Measurements from ENCODE around the gene CD1B. TPM values are rescaled to one million over a fixed set of nuclear protein-coding genes. Genes with fewer than 3 reads are reported as not detected.
A peak's percentile ranks its signal among the peaks of the same experiment; 100 is the strongest.
"Not testable (repeated sequence)": the region's sequence is repeated elsewhere in the genome, so short reads cannot be mapped to it uniquely, and the experiment has no call there.

The CD1B gene
- total and polyA plus RNA-seq, 7 donors, result 0.12 TPM; not detected in 6

DNA sequence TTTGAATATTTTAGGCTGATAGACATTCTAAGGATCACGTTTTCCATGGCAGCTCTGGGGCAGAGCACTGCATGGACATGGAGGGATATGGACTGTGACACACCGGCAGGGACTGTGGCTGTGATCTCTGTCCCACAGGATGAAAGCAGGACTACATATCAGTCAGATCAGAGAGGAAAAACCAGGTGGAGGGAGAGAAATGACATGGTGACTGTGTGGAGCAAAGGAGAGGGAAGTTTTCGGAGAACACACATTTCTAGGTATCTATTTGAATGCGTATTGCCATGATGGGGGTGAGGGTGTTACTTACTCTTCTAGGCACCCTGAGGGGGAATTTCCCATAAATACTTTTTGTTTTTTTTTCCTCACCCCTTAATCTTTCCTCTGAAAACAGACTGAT, 44.8 kb downstream of the CD1B start:
- TF ChIP-seq POLR2A (IDR thresholded peaks at IDR 0.05), result no peak
- TF ChIP-seq POLR2AphosphoS5 (IDR thresholded peaks at IDR 0.05), result no peak
- TF ChIP-seq EP300 (IDR thresholded peaks at IDR 0.05), result no peak
- TF ChIP-seq, protein P1, sequence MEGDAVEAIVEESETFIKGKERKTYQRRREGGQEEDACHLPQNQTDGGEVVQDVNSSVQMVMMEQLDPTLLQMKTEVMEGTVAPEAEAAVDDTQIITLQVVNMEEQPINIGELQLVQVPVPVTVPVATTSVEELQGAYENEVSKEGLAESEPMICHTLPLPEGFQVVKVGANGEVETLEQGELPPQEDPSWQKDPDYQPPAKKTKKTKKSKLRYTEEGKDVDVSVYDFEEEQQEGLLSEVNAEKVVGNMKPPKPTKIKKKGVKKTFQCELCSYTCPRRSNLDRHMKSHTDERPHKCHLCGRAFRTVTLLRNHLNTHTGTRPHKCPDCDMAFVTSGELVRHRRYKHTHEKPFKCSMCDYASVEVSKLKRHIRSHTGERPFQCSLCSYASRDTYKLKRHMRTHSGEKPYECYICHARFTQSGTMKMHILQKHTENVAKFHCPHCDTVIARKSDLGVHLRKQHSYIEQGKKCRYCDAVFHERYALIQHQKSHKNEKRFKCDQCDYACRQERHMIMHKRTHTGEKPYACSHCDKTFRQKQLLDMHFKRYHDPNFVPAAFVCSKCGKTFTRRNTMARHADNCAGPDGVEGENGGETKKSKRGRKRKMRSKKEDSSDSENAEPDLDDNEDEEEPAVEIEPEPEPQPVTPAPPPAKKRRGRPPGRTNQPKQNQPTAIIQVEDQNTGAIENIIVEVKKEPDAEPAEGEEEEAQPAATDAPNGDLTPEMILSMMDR (IDR thresholded peaks at IDR 0.05), result no peak
- WGBS, 2 donors, result 69 to 74% methylated on average over 4 of the region's 4 CpGs
- intact Hi-C loops (cut with DNase I), result no loop called here
- DNase-seq, result no peak
- H3K27ac ChIP-seq, result no peak overlapping the region
- H3K27me3 ChIP-seq, result no peaks in the 10 kb centered on the region
- H3K4me1 ChIP-seq, result no peaks in the 10 kb centered on the region
- no peak overlapping the region for H3K4me3 ChIP-seq
- no peaks in the 10 kb centered on the region for H3K9me3 ChIP-seq
- H3K36me3 ChIP-seq, result no peaks in the 10 kb centered on the region

DNA sequence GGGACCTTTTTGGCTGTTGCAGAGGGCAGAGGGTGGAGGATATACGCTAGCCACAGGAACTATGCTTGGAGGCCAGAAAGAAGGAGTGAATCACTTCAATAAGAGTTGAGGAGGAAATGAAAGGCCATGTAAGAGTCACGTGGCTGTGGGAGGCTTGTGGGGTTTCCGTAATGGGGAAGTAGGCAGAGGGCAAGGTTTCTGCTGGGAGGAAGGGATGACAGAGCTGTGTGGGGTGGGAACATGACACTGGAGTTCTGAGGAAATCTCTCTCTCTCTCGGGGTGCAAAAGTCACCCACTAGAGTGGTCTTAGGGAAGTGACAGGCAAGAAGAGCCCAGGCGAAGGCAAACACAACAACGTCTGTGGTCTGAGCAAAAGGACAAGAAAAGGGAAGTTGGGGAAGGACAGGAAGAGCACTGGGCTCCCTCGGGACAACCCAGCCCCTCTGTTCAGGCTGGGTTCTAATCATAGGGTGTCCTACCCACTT, 45.5 kb downstream of the CD1B start:
- no peaks in the 10 kb centered on the region for H3K36me3 ChIP-seq
- no peak overlapping the region for H3K4me3 ChIP-seq
- H3K27ac ChIP-seq, result no peak overlapping the region
- H3K4me1 ChIP-seq, result no peaks in the 10 kb centered on the region
- DNase-seq, result peak; percentile 74
- 42 to 54% methylated on average over 7 of the region's 7 CpGs for WGBS, 2 donors
- intact Hi-C loops (cut with DNase I), result no loop called here
- no peaks in the 10 kb centered on the region for H3K9me3 ChIP-seq
- H3K27me3 ChIP-seq, result no peaks in the 10 kb centered on the region
- TF ChIP-seq, protein P1 (IDR thresholded peaks at IDR 0.05), result no peak

DNA sequence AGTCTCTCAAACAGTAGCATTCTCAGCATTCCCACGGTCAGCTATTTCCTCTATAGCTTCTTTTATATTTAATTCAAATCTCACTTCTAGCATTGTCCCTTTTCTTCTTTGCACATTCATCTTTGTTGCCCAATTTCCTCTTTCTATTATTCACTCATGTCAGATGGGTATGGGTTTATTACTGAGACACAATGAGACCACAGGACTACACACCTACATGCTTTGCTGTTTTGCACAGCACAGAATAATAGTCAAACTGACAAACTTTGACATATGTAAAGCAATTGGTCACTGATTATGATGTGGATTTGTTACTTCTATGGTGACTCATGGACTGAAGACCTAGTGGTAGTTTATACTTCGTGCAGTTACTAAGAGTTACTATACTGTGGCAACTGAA, 47.4 kb downstream of the CD1B start:
- intact Hi-C loops (cut with DNase I), result no loop called here
- H3K9me3 ChIP-seq, result peaks cover 0 to 9% (median 2%) of the 10 kb centered on the region in 4 donors
- H3K27ac ChIP-seq, result no peak overlapping the region
- TF ChIP-seq POLR2AphosphoS5 (IDR thresholded peaks at IDR 0.05) (no peak), EP300 (IDR thresholded peaks at IDR 0.05) (no peak), POLR2A (IDR thresholded peaks at IDR 0.05) (no peak)
- TF ChIP-seq, protein P1 (IDR thresholded peaks at IDR 0.05), result no peak
- no peaks in the 10 kb centered on the region for H3K36me3 ChIP-seq
- DNase-seq, result no peak
- H3K4me1 ChIP-seq, result no peaks in the 10 kb centered on the region
- H3K27me3 ChIP-seq, result no peaks in the 10 kb centered on the region
- WGBS, 2 donors, result 49 to 55% methylated on average over 2 of the region's 2 CpGs
- H3K4me3 ChIP-seq, result no peak overlapping the region

DNA sequence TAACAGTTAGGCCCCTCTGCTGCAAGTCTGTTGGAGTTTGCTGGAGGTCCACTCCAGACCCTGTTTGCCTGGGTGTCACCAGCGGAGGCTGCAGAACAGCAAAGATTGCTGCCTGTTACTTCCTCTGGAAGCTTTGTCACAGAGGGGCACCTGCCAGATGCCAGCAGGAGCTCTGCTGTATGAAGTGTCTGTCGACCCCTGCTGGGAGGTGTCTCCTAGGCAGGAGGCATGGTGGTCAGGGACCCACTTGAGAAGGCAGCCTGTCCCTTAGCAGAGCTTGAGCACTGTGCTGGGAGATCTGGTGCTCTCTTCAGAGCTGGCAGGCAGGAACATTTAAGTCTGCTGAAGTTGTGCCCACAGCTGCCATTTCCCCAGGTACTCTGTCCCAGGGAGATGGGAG, 48.9 kb downstream of the CD1B start:
- H3K4me3 ChIP-seq; H3K36me3 ChIP-seq; H3K27me3 ChIP-seq; intact Hi-C loops (cut with DNase I); H3K4me1 ChIP-seq; H3K9me3 ChIP-seq; DNase-seq; H3K27ac ChIP-seq: not testable (repeated sequence)
- 66 to 73% methylated on average over 2 of the region's 2 CpGs for WGBS, 2 donors

Other genes with a start within 250 kb of the CD1B start
- gene CD1D, start 150.6 kb downstream of the CD1B start, total RNA-seq, result 1 to 10 TPM; 1.1 to 3.0 (median 2.2) TPM
- gene CD1D, start 150.6 kb downstream of the CD1B start, polyA plus RNA-seq, result 1 to 10 TPM in 2 of 3 donors, under 1 TPM in 1; 0.60 to 5.9 (median 3.2) TPM
- gene CD1A, start 77.1 kb downstream of the CD1B start, total RNA-seq, result not detected
- gene CD1A, start 77.1 kb downstream of the CD1B start, polyA plus RNA-seq, result under 1 TPM in 1 of 3 donors, not detected in 2; 0.90 TPM
- 1 to 10 TPM in 2 of 4 donors, under 1 TPM in 1, not detected in 1; 0.99 to 4.3 (median 1.1) TPM for gene CD1C, start 41.6 kb downstream of the CD1B start, total RNA-seq
- 1 to 10 TPM in 2 of 3 donors, not detected in 1; 1.2 to 9.9 TPM for gene CD1C, start 41.6 kb downstream of the CD1B start, polyA plus RNA-seq
- gene CD1E, start 22.4 kb upstream of the CD1B start, total RNA-seq, result 1 to 10 TPM in 1 of 4 donors, under 1 TPM in 1, not detected in 2; 0.71 to 2.3 TPM
- under 1 TPM in 1 of 3 donors, not detected in 2; 0.50 TPM for gene CD1E, start 22.4 kb upstream of the CD1B start, polyA plus RNA-seq
- gene OR10T2, start 67.9 kb upstream of the CD1B start, total RNA-seq, result not detected
- not detected for gene OR10T2, start 67.9 kb upstream of the CD1B start, polyA plus RNA-seq
- gene OR10K2, start 94.7 kb upstream of the CD1B start, total RNA-seq, result not detected
- gene OR10K2, start 94.7 kb upstream of the CD1B start, polyA plus RNA-seq, result not detected
- gene OR10K1, start 130.3 kb upstream of the CD1B start, total RNA-seq, result not detected
- gene OR10K1, start 130.3 kb upstream of the CD1B start, polyA plus RNA-seq, result not detected
- not detected for gene OR10R2, start 140.7 kb upstream of the CD1B start, total RNA-seq
- gene OR10R2, start 140.7 kb upstream of the CD1B start, polyA plus RNA-seq, result not detected
- not detected for gene OR6Y1, start 222.9 kb upstream of the CD1B start, total RNA-seq
- gene OR6Y1, start 222.9 kb upstream of the CD1B start, polyA plus RNA-seq, result not detected
- gene OR6P1, start 239.0 kb upstream of the CD1B start, total RNA-seq, result not detected
- not detected for gene OR6P1, start 239.0 kb upstream of the CD1B start, polyA plus RNA-seq
- gene OR10X1, start 248.4 kb upstream of the CD1B start, total RNA-seq, result not detected
- gene OR10X1, start 248.4 kb upstream of the CD1B start, polyA plus RNA-seq, result not detected

Data from sigmoid colon (tissue), 7 donors.